B cell (primary cell): ENCODE data around the gene KCNA10. TPM values are rescaled to one million over a fixed set of nuclear protein-coding genes. Genes with fewer than 3 reads are reported as not detected.

Experiments
- ATAC-seq: fragments of 200-7000 bp; cut with Tn5 transposase; one replicate; pipeline ENCODE4 v1.10.0; 2021; ENCODE audit warnings: low read depth, mild to moderate bottlenecking, moderate number of reproducible peaks, moderate library complexity
- CTCF ChIA-PET: fragments of 350-600 bp; sonication (Branson Sonifier 250); formaldehyde crosslinking; loops from one replicate; lab custom pipeline; 2021; ENCODE audit warnings: antibody characterized with exemption, inconsistent platforms; lab: Charles Lee
- POLR2A ChIA-PET: fragments of 350-600 bp; sonication (Branson Sonifier 250); formaldehyde crosslinking; loops from one replicate; lab custom pipeline; 2021; ENCODE audit warnings: antibody characterized with exemption; lab: Charles Lee
- DNase-seq: peaks from one replicate; pipeline ENCODE4 v3.0.0; 2013
- H2AFZ ChIP-seq: 2 replicates; pipeline ENCODE4 v1.6.1; 2012; ENCODE audit warnings: mild to moderate bottlenecking, low read depth, low read length; ENCODE audit not compliant: insufficient read depth, poor library complexity, severe bottlenecking
- H3K27ac ChIP-seq, 2 donors: 1 replicate in 1 of 2; 2 replicates in 1 of 2; pipeline ENCODE4 v1.5.1; 2012 to 2013; ENCODE audit warnings: low read length in 2 of 2, mild to moderate bottlenecking in 2 of 2, moderate library complexity in 1 of 2
- H3K27me3 ChIP-seq, 4 experiments: fragments of 200-600 bp in 1 of 4; sonication (generic) in 1 of 4; replicated peaks in 1 of 4; 1 replicate in 2 of 4; 2 replicates in 2 of 4; pipeline versions ENCODE4 v1.6.1 to v1.7.0; 2013 to 2016; ENCODE audit warnings: low read length in 3 of 4, mild to moderate bottlenecking in 2 of 4, mixed read lengths in 1 of 4, moderate library complexity in 1 of 4; ENCODE audit not compliant: insufficient read depth in 4 of 4, control insufficient read depth in 3 of 4; ENCODE audit errors: control extremely low read depth in 1 of 4
- H3K36me3 ChIP-seq, 2 experiments: replicated peaks in 1 of 2; 1 replicate in 1 of 2; 2 replicates in 1 of 2; pipeline versions ENCODE4 v1.6.1 to v1.7.1; 2013; ENCODE audit warnings: low read length in 1 of 2; ENCODE audit not compliant: insufficient read depth in 2 of 2, control insufficient read depth in 1 of 2; ENCODE audit errors: control extremely low read depth in 1 of 2, extremely low read depth in 1 of 2
- H3K4me1 ChIP-seq, 2 donors: fragments of 200-600 bp in 1 of 2; sonication (generic) in 1 of 2; 1 replicate in 1 of 2; 2 replicates in 1 of 2; pipeline versions ENCODE4 v1.5.1 to v1.6.1; 2013 to 2017; ENCODE audit warnings: low read length in 2 of 2; ENCODE audit not compliant: control insufficient read depth in 2 of 2, insufficient read depth in 2 of 2
- H3K4me2 ChIP-seq: replicated peaks from 2 replicates; pipeline ENCODE3; 2012; ENCODE audit warnings: mild to moderate bottlenecking, low read depth, low read length; ENCODE audit not compliant: poor library complexity, severe bottlenecking
- H3K4me3 ChIP-seq, 5 experiments: fragments of 200-600 bp in 1 of 5; sonication (generic) in 1 of 5; 1 replicate in 3 of 5; 2 replicates in 2 of 5; pipeline versions ENCODE4 v1.5.1 to v1.7.0; 2011 to 2016; ENCODE audit warnings: low read length in 4 of 5, mild to moderate bottlenecking in 4 of 5, low read depth in 2 of 5, control low read depth in 1 of 5, moderate library complexity in 1 of 5; ENCODE audit not compliant: insufficient read depth in 1 of 5; ENCODE audit errors: control extremely low read depth in 1 of 5, extremely low read depth in 1 of 5
- H3K79me2 ChIP-seq: fragments of 200-600 bp; sonication (generic); one replicate; pipeline ENCODE4 v1.6.0; 2016; ENCODE audit warnings: low read length; ENCODE audit not compliant: control insufficient read depth, insufficient read depth
- H3K9ac ChIP-seq: fragments of 200-600 bp; sonication (generic); 2 replicates; pipeline ENCODE4 v1.6.1; 2017; ENCODE audit warnings: mild to moderate bottlenecking, low read length, moderate library complexity
- H3K9me3 ChIP-seq, 3 donors: one replicate each; pipeline versions ENCODE4 v1.6.1 to v1.7.1; 2013; ENCODE audit warnings: low read length in 2 of 3; ENCODE audit not compliant: control insufficient read depth in 2 of 3, insufficient read depth in 1 of 3; ENCODE audit errors: control extremely low read depth in 1 of 3
- H4K20me1 ChIP-seq: 2 replicates; pipeline ENCODE4 v1.6.0; 2012; ENCODE audit warnings: mild to moderate bottlenecking, low read length; ENCODE audit not compliant: insufficient read depth, control insufficient read depth, poor library complexity, severe bottlenecking
- H3K27ac Mint-ChIP-seq: one replicate; pipeline ENCODE4 v1.8.0; 2021; ENCODE audit warnings: mixed read lengths
- H3K27me3 Mint-ChIP-seq: one replicate; pipeline ENCODE4 v1.8.0; 2021; ENCODE audit warnings: mixed read lengths
- H3K4me1 Mint-ChIP-seq: one replicate; pipeline ENCODE4 v1.8.0; 2021; ENCODE audit warnings: mixed read lengths
- H3K4me3 Mint-ChIP-seq: one replicate; pipeline ENCODE4 v1.8.0; 2021; ENCODE audit warnings: mixed read lengths
- H3K9me3 Mint-ChIP-seq: one replicate; pipeline ENCODE4 v1.8.0; 2022; ENCODE audit warnings: mixed read lengths; ENCODE audit not compliant: insufficient read depth
- CTCF ChIP-seq: fragments of 200-600 bp; IDR thresholded peaks from one replicate; pipeline ENCODE4 v1.8.0; 2022; ENCODE audit warnings: antibody characterized with exemption, mild to moderate bottlenecking
- EZH2 ChIP-seq: IDR thresholded peaks from 2 replicates; pipeline ENCODE4 v1.6.1; 2012; ENCODE audit warnings: borderline replicate concordance, low read depth, mild to moderate bottlenecking, moderate library complexity, low read length; ENCODE audit not compliant: insufficient read depth, poor library complexity, severe bottlenecking
- WGBS: methylation state at CpG from one replicate; pipeline ENCODE4 v1.1.5; 2013; ENCODE audit warnings: missing lambda C conversion rate; ENCODE audit not compliant: insufficient coverage; 5-methylcytosine and 5-hydroxymethylcytosine counted together
- intact Hi-C: fragments of 100-400 bp; cut with micrococcal nuclease; formaldehyde crosslinking; loops from one replicate; pipeline ENCODE4 v1.10.0; 2022
- polyA plus RNA-seq: library from polyadenylated mRNA; depleted of rRNA; stranded (reverse); fragments of >200 nt; gene quantifications from 2 replicates; pipeline ENCODE4 v1.2.3, GENCODE V29; 2012
- total RNA-seq, 2 donors: library from RNA; stranded (reverse); fragments of 120-200 nt in 1 of 2; gene quantifications; 1 replicate in 1 of 2; 2 replicates in 1 of 2; pipeline versions ENCODE4 v1.2.3 to v1.2.4, GENCODE V29; 2013 to 2022

Gene KCNA10
- total and polyA plus RNA-seq, 2 donors (not counting 1 experiment from before 2014, with no cell fraction given): not detected

- TF ChIP-seq EZH2 (no peak), CTCF (no peak)
- Histone ChIP-seq H3K4me3 (no peak overlapping the region), H4K20me1 (no peaks in the 10 kb centered on the region), H3K27me3 (peaks cover 0 to 2% (median 0%) of the 10 kb centered on the region in 4 experiments), H3K27ac (no peak overlapping the region), H3K4me1 (no peaks in the 10 kb centered on the region), H3K9ac (no peak overlapping the region), H3K36me3 (no peaks in the 10 kb centered on the region), H3K9me3 (no peaks in the 10 kb centered on the region), H3K4me2 (no peak overlapping the region), H3K79me2 (no peaks in the 10 kb centered on the region), H2AFZ (no peak overlapping the region)
- H3K27me3 Mint-ChIP-seq: peaks cover 11% of the 10 kb centered on the region
- ATAC-seq (no peak), DNase-seq (no peak)
- CTCF ChIA-PET: interaction anchor here (1.5 kb wide), 1 partner anchor 19 kb away, joined by 9 read pairs; no protein-coding TSS in a partner anchor
- H3K4me1 Mint-ChIP-seq: no peaks in the 10 kb centered on the region
- POLR2A ChIA-PET: no interaction called here
- intact Hi-C loops: no loop called here
- H3K4me3 Mint-ChIP-seq: no peak overlapping the region
- H3K9me3 Mint-ChIP-seq: no peaks in the 10 kb centered on the region
- no peak overlapping the region for H3K27ac Mint-ChIP-seq
Measured at GRCh38 chr1:110515041-110515440, 3.9 kb downstream of the KCNA10 start.

GRCh38 chr1:110513511-110513910 is 5.5 kb downstream of the KCNA10 start:
- H3K9me3 Mint-ChIP-seq: no peaks in the 10 kb centered on the region
- Histone ChIP-seq H3K9me3 (no peaks in the 10 kb centered on the region), H3K4me2 (no peak overlapping the region), H3K27ac (no peak overlapping the region), H3K79me2 (no peaks in the 10 kb centered on the region), H4K20me1 (no peaks in the 10 kb centered on the region), H3K36me3 (no peaks in the 10 kb centered on the region), H2AFZ (no peak overlapping the region), H3K9ac (no peak overlapping the region), H3K27me3 (no peaks in the 10 kb centered on the region), H3K4me3 (no peak overlapping the region), H3K4me1 (no peaks in the 10 kb centered on the region)
- ChIA-PET POLR2A (no interaction called here), CTCF (interaction anchor here (0.9 to 1.6 kb wide), 3 partner anchors 8 to 17 kb away, joined by 3 to 6 read pairs (median 3); no protein-coding TSS in a partner anchor)
- intact Hi-C loops: no loop called here
- H3K27me3 Mint-ChIP-seq: peaks cover 5% of the 10 kb centered on the region
- ATAC-seq (no peak), DNase-seq (no peak)
- no peak overlapping the region for H3K4me3 Mint-ChIP-seq
- no peaks in the 10 kb centered on the region for H3K4me1 Mint-ChIP-seq
- WGBS: 77% methylated on average over 5 of the region's 8 CpGs
- TF ChIP-seq CTCF: no peak
- no peak overlapping the region for H3K27ac Mint-ChIP-seq
